Endothelial cell of umbilical vein (primary cell): ENCODE measurements around the gene GAS2L3. TPM values are rescaled to one million over a fixed set of nuclear protein-coding genes. Genes with fewer than 3 reads are reported as not detected.

Experiments used
- BruUV-seq: library from RNA; stranded (reverse); fragments of 400-500 nt; replicated peaks from 2 replicates; lab custom pipeline; 2021; lab: Mats Ljungman, UMichigan
- CTCF ChIA-PET: fragments of 300-600, 350-600 bp; sonication (Branson Sonifier 250); formaldehyde crosslinking; loops from one replicate; lab custom pipeline; 2021; ENCODE audit warnings: antibody characterized with exemption, inconsistent platforms; lab: Charles Lee
- POLR2A ChIA-PET: fragments of 300-600, 350-600 bp; sonication (Branson Sonifier 250); formaldehyde crosslinking; loops from one replicate; lab custom pipeline; 2021; ENCODE audit warnings: antibody characterized with exemption, inconsistent platforms; lab: Charles Lee
- DNase-seq: peaks from one replicate; pipeline ENCODE4 v3.0.0-alpha.2; 2011; ENCODE audit warnings: low read depth, low spot score
- FAIRE-seq: peaks from 2 replicates; lab custom pipeline; 2011; peaks lifted over from hg19 to GRCh38; lab: Jason Lieb, UNC
- H2AFZ ChIP-seq: 2 replicates; pipeline ENCODE4 v1.6.0; 2012; ENCODE audit warnings: low read depth, low read length, control low read depth, inconsistent platforms
- H3K27ac ChIP-seq: 2 replicates; pipeline ENCODE4 v1.5.1; 2011; ENCODE audit warnings: low read depth, mild to moderate bottlenecking, control low read depth, low read length, moderate library complexity; ENCODE audit not compliant: insufficient read depth
- H3K27me3 ChIP-seq, 2 experiments: 2 replicates each; pipeline versions ENCODE4 v1.6.0 to v1.6.1; 2011; ENCODE audit warnings: low read length in 2 of 2, mixed read lengths in 1 of 2; ENCODE audit not compliant: control insufficient read depth in 2 of 2, insufficient read depth in 2 of 2
- H3K36me3 ChIP-seq, 2 experiments: 2 replicates in 1 of 2; 3 replicates in 1 of 2; pipeline ENCODE4 v1.5.1; 2011; ENCODE audit warnings: low read length in 2 of 2, mild to moderate bottlenecking in 1 of 2, moderate library complexity in 1 of 2; ENCODE audit not compliant: control insufficient read depth in 2 of 2, insufficient read depth in 2 of 2; ENCODE audit errors: extremely low read depth in 1 of 2
- H3K4me1 ChIP-seq: 3 replicates; pipeline ENCODE4 v1.5.1; 2011; ENCODE audit warnings: mild to moderate bottlenecking, low read length; ENCODE audit not compliant: control insufficient read depth, insufficient read depth; ENCODE audit errors: extremely low read depth
- H3K4me2 ChIP-seq: 2 replicates; pipeline ENCODE4 v1.6.1; 2011; ENCODE audit warnings: low read length, control low read depth, mixed read lengths; ENCODE audit not compliant: insufficient read depth
- H3K4me3 ChIP-seq, 3 experiments: fragments of 200-600 bp in 1 of 3; sonication (generic), shearing (Covaris generic) in 1 of 3; replicated peaks in 1 of 3; 2 replicates each; pipeline ENCODE4 v1.5.1; 2011 to 2016; ENCODE audit warnings: control low read depth in 3 of 3, low read length in 3 of 3, mild to moderate bottlenecking in 2 of 3, inconsistent platforms in 1 of 3, low read depth in 1 of 3, moderate library complexity in 1 of 3; ENCODE audit not compliant: insufficient read depth in 1 of 3
- H3K79me2 ChIP-seq: 2 replicates; pipeline ENCODE4 v1.6.0; 2012; ENCODE audit warnings: low read length, inconsistent platforms; ENCODE audit not compliant: control insufficient read depth, insufficient read depth
- H3K9ac ChIP-seq: replicated peaks from 2 replicates; pipeline ENCODE3; 2011; ENCODE audit warnings: low read length, control low read depth; ENCODE audit not compliant: insufficient read depth; ENCODE audit errors: extremely low read depth
- H3K9me1 ChIP-seq: replicated peaks from 3 replicates; pipeline ENCODE4 v1.6.0; 2011; ENCODE audit warnings: mild to moderate bottlenecking, low read length; ENCODE audit not compliant: control insufficient read depth, insufficient read depth; ENCODE audit errors: extremely low read depth
- H3K9me3 ChIP-seq: replicated peaks from 2 replicates; pipeline ENCODE4 v1.5.1; 2012; ENCODE audit warnings: low read length, inconsistent platforms; ENCODE audit not compliant: control insufficient read depth, insufficient read depth
- H4K20me1 ChIP-seq: replicated peaks from 2 replicates; pipeline ENCODE3; 2011; ENCODE audit warnings: mild to moderate bottlenecking, low read length; ENCODE audit not compliant: control insufficient read depth, insufficient read depth; ENCODE audit errors: extremely low read depth
- CTCF ChIP-seq, 2 donors: IDR thresholded peaks; 1 replicate in 1 of 2; 2 replicates in 1 of 2; pipeline ENCODE4 v1.5.1; 2011; ENCODE audit warnings: low read length in 2 of 2, mild to moderate bottlenecking in 2 of 2, moderate library complexity in 2 of 2, control low read depth in 1 of 2, inconsistent platforms in 1 of 2, low read depth in 1 of 2; ENCODE audit not compliant: insufficient read depth in 1 of 2; ENCODE audit errors: extremely low read depth in 1 of 2
- EZH2 ChIP-seq: IDR thresholded peaks from 2 replicates; pipeline ENCODE4 v1.6.1; 2012; ENCODE audit warnings: borderline replicate concordance, low read depth, mild to moderate bottlenecking, moderate library complexity, low read length, inconsistent platforms; ENCODE audit not compliant: severe bottlenecking
- FOS ChIP-seq: IDR thresholded peaks from 2 replicates; pipeline ENCODE4 v1.6.1; 2011; ENCODE audit warnings: mild to moderate bottlenecking, low read length, moderate library complexity, borderline replicate concordance; ENCODE audit not compliant: insufficient read depth
- GATA2 ChIP-seq: IDR thresholded peaks from 2 replicates; pipeline ENCODE4 v1.7.0; 2011; ENCODE audit warnings: low read depth, mild to moderate bottlenecking, moderate library complexity, mixed read lengths, low read length; ENCODE audit not compliant: insufficient read length, insufficient read depth
- JUN ChIP-seq: IDR thresholded peaks from 2 replicates; pipeline ENCODE4 v1.6.1; 2011; ENCODE audit warnings: borderline replicate concordance, low read depth; ENCODE audit not compliant: insufficient read length, insufficient read depth
- MAX ChIP-seq: IDR thresholded peaks from 2 replicates; pipeline ENCODE4 v1.6.1; 2011; ENCODE audit not compliant: insufficient read depth, insufficient read length
- MYC ChIP-seq: IDR thresholded peaks from one replicate; pipeline ENCODE4 v1.6.1; 2011; ENCODE audit warnings: mild to moderate bottlenecking, low read depth, low read length
- POLR2A ChIP-seq: IDR thresholded peaks from 2 replicates; pipeline ENCODE4 v1.6.1; 2012; ENCODE audit warnings: low read depth, mild to moderate bottlenecking, control low read depth, low read length
- POLR2AphosphoS5 ChIP-seq: IDR thresholded peaks from 2 replicates; pipeline ENCODE4 v1.6.1; 2012; ENCODE audit warnings: low read depth, mild to moderate bottlenecking, control low read depth, low read length, moderate library complexity; ENCODE audit not compliant: insufficient read depth
- dilution Hi-C: fragments of 300-500 bp; cut with MboI; formaldehyde crosslinking; loops from one replicate; pipeline ENCODE4 v1.15.0; 2019; ENCODE audit warnings: low sequenced_read_pairs; ENCODE audit not compliant: extremely low pct_ligation_motif_present
- intact Hi-C: fragments of 100-400 bp; cut with micrococcal nuclease; formaldehyde crosslinking; loops from one replicate; pipeline ENCODE4 v1.10.0; 2022
- polyA plus RNA-seq, 4 experiments: library from polyadenylated mRNA; depleted of rRNA in 3 of 4; stranded (reverse) in 3 of 4; unstranded in 1 of 4; fragments of >200 nt; gene quantifications; 2 replicates each; pipeline versions ENCODE4 v1.2.1 to v1.2.3, GENCODE V29; 2011 to 2012; ENCODE audit warnings: missing spikeins in 1 of 4
- total RNA-seq: library from RNA; stranded (reverse); gene quantifications from 2 replicates; pipeline ENCODE4 v1.2.3, GENCODE V29; 2021

GAS2L3 gene
- total and polyA plus RNA-seq, 2 donors (not counting 3 experiments of a cell fraction or from before 2014, with no cell fraction given): 6.5 to 47.1 TPM

- no peak for FAIRE-seq
- ChIA-PET CTCF (no interaction called here), POLR2A (no interaction called here)
- intact Hi-C loops (no loop called here), dilution Hi-C loops (no loop called here)
- TF ChIP-seq GATA2 (no peak), FOS (no peak), POLR2AphosphoS5 (no peak), MYC (no peak), EZH2 (no peak)
- DNase-seq: no peak
- Histone ChIP-seq H3K27me3 (no peaks in the 10 kb centered on the region), H3K27ac (no peak overlapping the region), H2AFZ (no peak overlapping the region), H3K4me3 (no peak overlapping the region), H3K4me1 (no peaks in the 10 kb centered on the region), H4K20me1 (no peaks in the 10 kb centered on the region), H3K79me2 (no peaks in the 10 kb centered on the region), H3K4me2 (no peak overlapping the region), H3K9ac (no peak overlapping the region), H3K36me3 (no peaks in the 10 kb centered on the region), H3K9me1 (no peaks in the 10 kb centered on the region), H3K9me3 (no peaks in the 10 kb centered on the region)
- no TSS peak for BruUV-seq
These were observed 69.8 kb downstream of the GAS2L3 start for GRCh38 chr12:100643246-100643645.

GRCh38 chr12:100646896-100647295, 73.4 kb downstream of the GAS2L3 start:
- BruUV-seq: no TSS peak
- no peaks in the 10 kb centered on the region for H3K27me3 ChIP-seq
- H3K9me1 ChIP-seq: no peaks in the 10 kb centered on the region
- TF ChIP-seq CTCF (IDR thresholded peaks at IDR 0.05; ENCODE audit: extremely low read depth in 1 of 2, insufficient read depth in 1 of 2, low read depth in 1 of 2, low read length in 2 of 2) (no peak), EZH2 (no peak), JUN (no peak), POLR2A (no peak), FOS (no peak), MAX (no peak), MYC (no peak), GATA2 (no peak)
- no peaks in the 10 kb centered on the region for H3K79me2 ChIP-seq
- intact Hi-C loops (no loop called here), dilution Hi-C loops (no loop called here)
- H4K20me1 ChIP-seq: no peaks in the 10 kb centered on the region
- POLR2A ChIA-PET: interaction anchor here (0.6 kb wide), 1 partner anchor 825 kb away, joined by 4 read pairs; no protein-coding TSS in a partner anchor
- H3K9ac ChIP-seq: no peak overlapping the region
- no peak overlapping the region for H3K4me3 ChIP-seq
- H3K4me1 ChIP-seq: no peaks in the 10 kb centered on the region
- DNase-seq: no peak
- H3K36me3 ChIP-seq: no peaks in the 10 kb centered on the region
- no peak overlapping the region for H3K27ac ChIP-seq
- no peak for FAIRE-seq
- no peak overlapping the region for H2AFZ ChIP-seq
- H3K4me2 ChIP-seq: no peak overlapping the region
- CTCF ChIA-PET: no interaction called here
- no peaks in the 10 kb centered on the region for H3K9me3 ChIP-seq
